ENCODE data around the gene BMPR1A. TPM values are rescaled to one million over a fixed set of nuclear protein-coding genes. Genes with fewer than 3 reads are reported as not detected.

The BMPR1A gene
- total RNA-seq, 1 donor from 2014 or later = 11.8 TPM

DNA sequence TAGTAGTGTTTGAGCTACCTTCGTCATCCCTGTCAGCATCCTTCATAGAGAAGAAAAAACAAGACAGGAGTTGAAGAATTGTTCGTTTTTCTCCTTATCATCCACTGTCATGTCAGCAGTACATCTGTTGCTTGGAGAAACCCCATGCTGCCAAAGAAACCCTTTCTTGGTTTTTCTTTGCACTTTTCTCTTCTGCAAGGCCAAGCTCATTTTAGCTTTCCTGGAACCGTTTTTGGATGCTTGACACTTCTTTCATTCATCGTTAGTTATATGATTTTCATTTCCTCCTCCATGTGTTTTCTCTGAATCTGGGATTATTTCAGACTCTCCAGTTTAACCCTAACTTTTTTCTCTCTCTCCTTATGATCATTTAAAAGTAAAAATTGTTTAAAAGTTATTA is 142.1 kb downstream of the BMPR1A start:
- ChIA-PET CTCF (interaction anchor here (0.7 to 4.5 kb wide), 7 partner anchors 8 to 224 kb away, joined by 3 to 31 read pairs (median 10); no protein-coding TSS in a partner anchor), POLR2A (interaction anchor here (0.6 kb wide), 1 partner anchor 37 kb away, joined by 11 read pairs; no protein-coding TSS in a partner anchor)
- Mint-ChIP-seq H3K27me3 (no peaks in the 10 kb centered on the region), H3K4me3 (no peak overlapping the region), H3K9me3 (no peaks in the 10 kb centered on the region), H3K27ac (no peak overlapping the region), H3K4me1 (no peaks in the 10 kb centered on the region), H3K36me3 (ENCODE audit: low read depth) (peaks cover 9% of the 10 kb centered on the region)
- intact Hi-C loops (cut with micrococcal nuclease) = loop anchor here (2.0 kb wide), 1 partner anchor 498 kb away; no protein-coding TSS in a partner anchor
- DNase-seq (no peak), ATAC-seq (ENCODE audit: low read depth) (no peak)
- TF ChIP-seq, protein P1, sequence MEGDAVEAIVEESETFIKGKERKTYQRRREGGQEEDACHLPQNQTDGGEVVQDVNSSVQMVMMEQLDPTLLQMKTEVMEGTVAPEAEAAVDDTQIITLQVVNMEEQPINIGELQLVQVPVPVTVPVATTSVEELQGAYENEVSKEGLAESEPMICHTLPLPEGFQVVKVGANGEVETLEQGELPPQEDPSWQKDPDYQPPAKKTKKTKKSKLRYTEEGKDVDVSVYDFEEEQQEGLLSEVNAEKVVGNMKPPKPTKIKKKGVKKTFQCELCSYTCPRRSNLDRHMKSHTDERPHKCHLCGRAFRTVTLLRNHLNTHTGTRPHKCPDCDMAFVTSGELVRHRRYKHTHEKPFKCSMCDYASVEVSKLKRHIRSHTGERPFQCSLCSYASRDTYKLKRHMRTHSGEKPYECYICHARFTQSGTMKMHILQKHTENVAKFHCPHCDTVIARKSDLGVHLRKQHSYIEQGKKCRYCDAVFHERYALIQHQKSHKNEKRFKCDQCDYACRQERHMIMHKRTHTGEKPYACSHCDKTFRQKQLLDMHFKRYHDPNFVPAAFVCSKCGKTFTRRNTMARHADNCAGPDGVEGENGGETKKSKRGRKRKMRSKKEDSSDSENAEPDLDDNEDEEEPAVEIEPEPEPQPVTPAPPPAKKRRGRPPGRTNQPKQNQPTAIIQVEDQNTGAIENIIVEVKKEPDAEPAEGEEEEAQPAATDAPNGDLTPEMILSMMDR (IDR thresholded peaks at IDR 0.05) = no peak

- H3K27ac Mint-ChIP-seq = no peak overlapping the region
- ChIA-PET POLR2A (interaction anchor here (0.6 to 1.7 kb wide), 2 partner anchors 36 to 187 kb away, joined by 9 to 11 read pairs; no protein-coding TSS in a partner anchor), CTCF (interaction anchor here (0.7 to 4.5 kb wide), 9 partner anchors 9 to 499 kb away, joined by 3 to 31 read pairs (median 9); no protein-coding TSS in a partner anchor)
- H3K9me3 Mint-ChIP-seq = no peaks in the 10 kb centered on the region
- ATAC-seq (ENCODE audit: low read depth) (no peak), DNase-seq (no peak)
- no peaks in the 10 kb centered on the region for H3K27me3 Mint-ChIP-seq
- TF ChIP-seq, protein P1 (IDR thresholded peaks at IDR 0.05) = no peak
- H3K4me3 Mint-ChIP-seq = no peak overlapping the region
- intact Hi-C loops (cut with micrococcal nuclease) = loop anchor here (1.0 to 2.0 kb wide), 4 partner anchors 188 to 498 kb away; no protein-coding TSS in a partner anchor
- H3K4me1 Mint-ChIP-seq = no peaks in the 10 kb centered on the region
- peaks cover 6% of the 10 kb centered on the region for H3K36me3 Mint-ChIP-seq (ENCODE audit: low read depth)
These were observed 142.7 kb downstream of the BMPR1A start for GRCh38 chr10:86899132-86899531.

DNA sequence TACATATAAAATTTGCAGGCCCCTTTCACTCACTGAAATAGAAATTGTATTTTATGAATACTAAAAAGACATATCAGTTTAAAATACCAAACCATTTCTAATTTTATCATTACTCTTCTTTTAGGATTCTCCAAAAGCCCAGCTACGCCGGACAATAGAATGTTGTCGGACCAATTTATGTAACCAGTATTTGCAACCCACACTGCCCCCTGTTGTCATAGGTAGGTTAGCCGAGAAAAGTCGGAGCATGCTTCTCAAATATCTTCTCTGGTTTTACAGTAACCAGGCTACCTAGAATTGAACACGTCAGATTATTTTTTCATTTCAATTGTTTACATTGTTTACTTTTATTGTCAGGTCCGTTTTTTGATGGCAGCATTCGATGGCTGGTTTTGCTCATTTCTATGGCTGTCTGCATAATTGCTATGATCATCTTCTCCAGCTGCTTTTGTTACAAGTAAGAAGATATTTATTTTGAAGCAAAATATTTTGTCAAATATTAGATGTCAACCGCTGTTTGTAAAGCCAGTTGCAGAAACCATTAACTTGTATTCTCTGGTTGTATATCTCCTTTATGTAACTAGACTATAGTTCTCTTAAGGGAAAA is 143.4 kb downstream of the BMPR1A start:
- peak; percentile 45 for ATAC-seq (ENCODE audit: low read depth)
- Mint-ChIP-seq H3K36me3 (ENCODE audit: low read depth) (peaks cover 6% of the 10 kb centered on the region), H3K4me1 (no peaks in the 10 kb centered on the region), H3K9me3 (no peaks in the 10 kb centered on the region), H3K27me3 (no peaks in the 10 kb centered on the region), H3K4me3 (no peak overlapping the region), H3K27ac (no peak overlapping the region)
- ChIA-PET POLR2A (interaction anchor here (1.3 to 1.7 kb wide), 2 partner anchors 188 to 500 kb away, joined by 4 to 9 read pairs; no protein-coding TSS in a partner anchor), CTCF (interaction anchor here (0.7 to 4.5 kb wide), 9 partner anchors 9 to 500 kb away, joined by 3 to 31 read pairs (median 9); no protein-coding TSS in a partner anchor)
- no peak for DNase-seq
- intact Hi-C loops (cut with micrococcal nuclease) = loop anchor here (1.0 to 2.0 kb wide), 4 partner anchors 188 to 499 kb away; no protein-coding TSS in a partner anchor
- TF ChIP-seq, protein P1 (IDR thresholded peaks at IDR 0.05) = peak; percentile 45

GRCh38 chr10:86900955-86901354 is 144.5 kb downstream of the BMPR1A start:
- ATAC-seq (ENCODE audit: low read depth) (no peak), DNase-seq (no peak)
- no peaks in the 10 kb centered on the region for H3K9me3 Mint-ChIP-seq
- ChIA-PET CTCF (interaction anchor here (1.1 to 4.5 kb wide), 5 partner anchors 11 to 216 kb away, joined by 3 to 31 read pairs (median 13); no protein-coding TSS in a partner anchor), POLR2A (interaction anchor here (1.3 kb wide), 1 partner anchor 501 kb away, joined by 4 read pairs; no protein-coding TSS in a partner anchor)
- intact Hi-C loops (cut with micrococcal nuclease) = no loop called here
- no peaks in the 10 kb centered on the region for H3K27me3 Mint-ChIP-seq
- H3K4me3 Mint-ChIP-seq = no peak overlapping the region
- H3K4me1 Mint-ChIP-seq = no peaks in the 10 kb centered on the region
- TF ChIP-seq, protein P1 (IDR thresholded peaks at IDR 0.05) = no peak
- H3K27ac Mint-ChIP-seq = no peak overlapping the region
- peaks cover 9% of the 10 kb centered on the region for H3K36me3 Mint-ChIP-seq (ENCODE audit: low read depth)

DNA sequence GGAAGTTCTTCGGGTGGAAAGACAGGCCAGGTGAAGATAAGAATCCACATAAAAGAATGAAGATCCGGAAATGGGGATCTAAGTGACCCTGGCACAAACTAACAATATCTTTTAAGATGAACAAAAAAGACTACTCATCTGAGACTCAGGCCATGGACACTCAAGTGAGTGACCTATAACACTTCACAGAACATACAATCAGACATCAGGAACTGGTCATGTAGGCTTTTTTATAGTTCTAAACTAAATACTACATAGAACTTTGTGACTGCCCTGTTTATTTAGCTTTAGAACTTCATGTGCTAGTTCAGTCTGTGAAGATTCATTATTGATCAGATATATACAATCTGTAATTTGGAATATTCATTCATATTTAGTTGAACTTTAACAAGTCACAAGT is 148.2 kb downstream of the BMPR1A start:
- no peak for ATAC-seq (ENCODE audit: low read depth)
- POLR2A ChIA-PET = no interaction called here
- Mint-ChIP-seq H3K4me1 (no peaks in the 10 kb centered on the region), H3K27me3 (no peaks in the 10 kb centered on the region), H3K27ac (no peak overlapping the region), H3K4me3 (no peak overlapping the region), H3K36me3 (ENCODE audit: low read depth) (peaks cover 15% of the 10 kb centered on the region), H3K9me3 (peaks cover 5% of the 10 kb centered on the region)
- TF ChIP-seq, protein P1 (IDR thresholded peaks at IDR 0.05) = no peak
- intact Hi-C loops (cut with micrococcal nuclease) = no loop called here
- DNase-seq = no peak
- CTCF ChIA-PET = no interaction called here

All from activated B cell treated with CpG ODN at 0.5 μM for 24 hours (primary cell).